Measurements from ENCODE around the gene MAGEF1.
A peak's percentile ranks its signal among the peaks of the same experiment; 100 is the strongest.

MAGEF1 gene

DNA sequence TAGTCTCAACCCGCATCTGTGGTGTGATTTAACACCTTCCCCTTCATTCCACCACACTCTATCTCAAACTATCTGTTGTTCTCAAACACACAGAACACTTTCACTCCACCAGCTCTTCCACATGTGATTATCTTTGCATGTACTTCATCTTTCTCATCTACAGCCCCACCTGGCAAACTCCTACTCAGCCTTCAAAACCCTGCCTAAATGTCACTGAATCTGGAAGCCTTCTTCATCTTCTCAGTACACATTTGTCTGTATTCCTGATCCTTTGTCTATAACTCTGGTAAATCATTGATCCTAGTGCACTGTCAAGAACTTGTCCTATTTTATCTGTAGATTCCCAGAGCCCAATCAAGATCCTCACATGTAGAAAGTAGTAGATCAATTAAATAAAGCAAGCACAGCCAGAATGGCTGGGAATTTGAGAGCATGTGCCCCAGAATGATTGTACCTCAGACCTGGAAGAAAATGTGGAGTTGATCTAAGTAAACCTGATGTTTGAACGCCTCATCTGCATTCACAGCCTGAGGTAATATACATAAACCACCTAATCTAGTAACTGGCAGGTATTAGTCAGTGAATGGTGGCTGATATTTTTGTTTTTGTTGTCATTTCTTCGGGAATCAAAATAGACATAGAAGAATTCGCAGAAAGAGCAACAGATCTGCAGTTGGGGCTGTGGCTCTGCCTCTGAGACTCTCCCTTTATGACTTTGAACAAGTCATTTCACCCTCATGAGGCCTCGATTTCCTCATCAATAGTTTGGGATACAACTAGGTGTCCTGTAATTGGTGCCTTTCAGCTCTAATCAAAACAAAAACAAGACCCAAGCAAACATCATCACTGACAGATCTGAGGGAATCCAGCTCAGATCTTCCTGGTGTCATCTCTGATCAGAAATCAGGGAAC lies 28.0 kb upstream of the MAGEF1 start:
- TF ChIP-seq EZH2phosphoT487 (IDR thresholded peaks at IDR 0.05; ENCODE audit: low read depth): no peak
- TF ChIP-seq CTCF (IDR thresholded peaks at IDR 0.05; ENCODE audit: low read depth, low read length): no peak
- H3K79me2 ChIP-seq (ENCODE audit: low read length): no peaks in the 10 kb centered on the region
- no peaks in the 10 kb centered on the region for H4K20me1 ChIP-seq (ENCODE audit: insufficient read depth, low read length)
- no peak overlapping the region for H3K27ac ChIP-seq (ENCODE audit: low read length)
- H3K9ac ChIP-seq (ENCODE audit: low read length): no peak overlapping the region
- H3K27me3 ChIP-seq (ENCODE audit: low read depth, low read length): no peaks in the 10 kb centered on the region
- H3K36me3 ChIP-seq (replicated peaks; ENCODE audit: low read depth, low read length): no peaks in the 10 kb centered on the region
- H3K4me1 ChIP-seq (ENCODE audit: low read length): peaks cover 12% of the 10 kb centered on the region
- H2AFZ ChIP-seq (ENCODE audit: low read depth, low read length): peak overlapping the region; percentile 1; the same call in 1 of the 2 replicates
- no peak overlapping the region for H3K4me3 ChIP-seq (ENCODE audit: low read length)
- H3K9me3 ChIP-seq (ENCODE audit: insufficient read depth, low read length): no peaks in the 10 kb centered on the region
- no peak overlapping the region for H3K4me2 ChIP-seq (ENCODE audit: low read length)

DNA sequence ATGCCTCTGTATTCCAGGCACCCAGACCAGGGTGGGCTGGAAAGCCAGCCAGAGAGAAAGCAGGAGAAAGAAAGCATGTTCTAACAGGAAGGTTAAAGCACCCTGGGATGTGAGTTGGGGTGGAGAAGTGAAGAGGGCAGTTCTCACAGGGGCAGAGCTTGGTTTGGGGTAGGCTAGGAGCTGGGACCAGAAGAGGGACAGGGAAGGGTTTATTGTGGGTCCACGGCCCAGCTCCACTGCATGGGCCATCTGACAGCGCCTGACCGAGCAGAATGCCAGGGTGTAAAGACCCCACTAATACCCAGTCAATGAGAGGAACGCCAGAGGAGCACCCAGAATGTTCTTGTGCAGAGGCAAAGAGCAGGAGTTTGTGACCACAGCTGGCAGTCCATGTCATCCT lies 27.1 kb upstream of the MAGEF1 start:
- no peaks in the 10 kb centered on the region for H3K27me3 ChIP-seq (ENCODE audit: low read depth, low read length)
- no peaks in the 10 kb centered on the region for H3K36me3 ChIP-seq (replicated peaks; ENCODE audit: low read depth, low read length)
- no peak overlapping the region for H3K27ac ChIP-seq (ENCODE audit: low read length)
- H3K4me3 ChIP-seq (ENCODE audit: low read length): no peak overlapping the region
- peaks cover 12% of the 10 kb centered on the region for H3K4me1 ChIP-seq (ENCODE audit: low read length)
- no peak overlapping the region for H3K9ac ChIP-seq (ENCODE audit: low read length)
- no peak overlapping the region for H2AFZ ChIP-seq (ENCODE audit: low read depth, low read length)
- TF ChIP-seq EZH2phosphoT487 (IDR thresholded peaks at IDR 0.05; ENCODE audit: low read depth): no peak
- no peak for TF ChIP-seq CTCF (IDR thresholded peaks at IDR 0.05; ENCODE audit: low read depth, low read length)
- no peaks in the 10 kb centered on the region for H4K20me1 ChIP-seq (ENCODE audit: insufficient read depth, low read length)
- no peaks in the 10 kb centered on the region for H3K9me3 ChIP-seq (ENCODE audit: insufficient read depth, low read length)
- no peak overlapping the region for H3K4me2 ChIP-seq (ENCODE audit: low read length)
- H3K79me2 ChIP-seq (ENCODE audit: low read length): no peaks in the 10 kb centered on the region

DNA sequence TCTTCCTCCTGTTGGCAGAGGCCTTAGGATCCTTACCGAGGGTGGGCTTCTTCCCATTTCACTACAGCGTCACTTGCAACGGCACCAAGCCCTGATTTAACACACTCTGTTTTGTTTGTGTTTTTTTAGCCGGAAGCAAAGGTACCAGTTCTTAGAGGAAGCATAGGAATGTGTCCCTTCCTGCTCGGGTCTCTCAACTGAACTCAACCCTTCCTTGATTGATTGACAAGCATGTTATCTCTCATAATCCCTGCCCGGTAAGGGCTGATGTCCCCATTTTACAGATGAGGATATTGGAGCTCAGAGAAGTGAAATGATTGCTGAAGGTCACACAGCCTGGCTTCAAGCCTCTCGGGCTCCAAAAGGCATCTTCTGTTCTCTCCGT lies 26.6 kb upstream of the MAGEF1 start:
- no peaks in the 10 kb centered on the region for H3K27me3 ChIP-seq (ENCODE audit: low read depth, low read length)
- peaks cover 12% of the 10 kb centered on the region for H3K4me1 ChIP-seq (ENCODE audit: low read length)
- no peaks in the 10 kb centered on the region for H4K20me1 ChIP-seq (ENCODE audit: insufficient read depth, low read length)
- H3K4me2 ChIP-seq (ENCODE audit: low read length): no peak overlapping the region
- no peak overlapping the region for H3K4me3 ChIP-seq (ENCODE audit: low read length)
- no peaks in the 10 kb centered on the region for H3K79me2 ChIP-seq (ENCODE audit: low read length)
- H3K9ac ChIP-seq (ENCODE audit: low read length): no peak overlapping the region
- no peaks in the 10 kb centered on the region for H3K9me3 ChIP-seq (ENCODE audit: insufficient read depth, low read length)
- H3K36me3 ChIP-seq (replicated peaks; ENCODE audit: low read depth, low read length): no peaks in the 10 kb centered on the region
- no peak overlapping the region for H2AFZ ChIP-seq (ENCODE audit: low read depth, low read length)
- no peak for TF ChIP-seq EZH2phosphoT487 (IDR thresholded peaks at IDR 0.05; ENCODE audit: low read depth)
- no peak for TF ChIP-seq CTCF (IDR thresholded peaks at IDR 0.05; ENCODE audit: low read depth, low read length)
- H3K27ac ChIP-seq (ENCODE audit: low read length): no peak overlapping the region

- TF ChIP-seq EZH2phosphoT487 (IDR thresholded peaks at IDR 0.05; ENCODE audit: low read depth): no peak
- TF ChIP-seq CTCF (IDR thresholded peaks at IDR 0.05; ENCODE audit: low read depth, low read length): no peak
- Histone ChIP-seq H3K4me1 (ENCODE audit: low read length) (peaks cover 12% of the 10 kb centered on the region), H3K36me3 (replicated peaks; ENCODE audit: low read depth, low read length) (no peaks in the 10 kb centered on the region), H3K9ac (ENCODE audit: low read length) (no peak overlapping the region), H3K79me2 (ENCODE audit: low read length) (no peaks in the 10 kb centered on the region), H4K20me1 (ENCODE audit: insufficient read depth, low read length) (no peaks in the 10 kb centered on the region), H3K4me3 (ENCODE audit: low read length) (no peak overlapping the region), H2AFZ (ENCODE audit: low read depth, low read length) (no peak overlapping the region), H3K9me3 (ENCODE audit: insufficient read depth, low read length) (no peaks in the 10 kb centered on the region), H3K4me2 (ENCODE audit: low read length) (no peak overlapping the region), H3K27ac (ENCODE audit: low read length) (no peak overlapping the region), H3K27me3 (ENCODE audit: low read depth, low read length) (no peaks in the 10 kb centered on the region)
Measured at GRCh38 chr3:184737641-184738505, 26.0 kb upstream of the MAGEF1 start.

Measured in OCI-LY3 (cell line).